COR-L47 (cell line): ENCODE measurements around the gene TMEM123.

Source experiments
- DNase-seq: peaks from one replicate; lab custom pipeline; 2025; lab: John Stamatoyannopoulos, UW

Gene TMEM123

GRCh38 chr11:102359372-102359771, 93.2 kb downstream of the TMEM123 start:
- no peak for DNase-seq

DNA sequence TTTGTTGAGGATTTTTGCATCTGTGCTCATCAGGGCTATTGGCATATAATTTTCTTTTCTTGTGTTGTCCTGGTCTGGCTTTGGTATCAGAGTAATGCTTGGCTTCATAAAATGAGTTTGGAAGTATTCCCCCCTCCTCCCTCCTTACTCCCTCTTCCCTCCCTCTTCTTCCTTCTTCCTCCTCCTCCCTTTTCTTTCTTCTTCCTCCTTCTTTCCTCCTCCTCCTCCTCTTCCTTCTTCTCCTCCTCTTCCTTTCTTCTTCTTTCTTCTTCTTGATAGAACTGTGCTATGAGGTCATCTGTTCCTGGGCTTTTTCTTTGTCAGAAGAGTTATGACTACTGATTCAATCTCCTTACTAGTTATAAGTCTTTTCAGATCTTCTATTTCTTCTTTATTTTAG, 95.4 kb downstream of the TMEM123 start:
- DNase-seq, result no peak

DNA sequence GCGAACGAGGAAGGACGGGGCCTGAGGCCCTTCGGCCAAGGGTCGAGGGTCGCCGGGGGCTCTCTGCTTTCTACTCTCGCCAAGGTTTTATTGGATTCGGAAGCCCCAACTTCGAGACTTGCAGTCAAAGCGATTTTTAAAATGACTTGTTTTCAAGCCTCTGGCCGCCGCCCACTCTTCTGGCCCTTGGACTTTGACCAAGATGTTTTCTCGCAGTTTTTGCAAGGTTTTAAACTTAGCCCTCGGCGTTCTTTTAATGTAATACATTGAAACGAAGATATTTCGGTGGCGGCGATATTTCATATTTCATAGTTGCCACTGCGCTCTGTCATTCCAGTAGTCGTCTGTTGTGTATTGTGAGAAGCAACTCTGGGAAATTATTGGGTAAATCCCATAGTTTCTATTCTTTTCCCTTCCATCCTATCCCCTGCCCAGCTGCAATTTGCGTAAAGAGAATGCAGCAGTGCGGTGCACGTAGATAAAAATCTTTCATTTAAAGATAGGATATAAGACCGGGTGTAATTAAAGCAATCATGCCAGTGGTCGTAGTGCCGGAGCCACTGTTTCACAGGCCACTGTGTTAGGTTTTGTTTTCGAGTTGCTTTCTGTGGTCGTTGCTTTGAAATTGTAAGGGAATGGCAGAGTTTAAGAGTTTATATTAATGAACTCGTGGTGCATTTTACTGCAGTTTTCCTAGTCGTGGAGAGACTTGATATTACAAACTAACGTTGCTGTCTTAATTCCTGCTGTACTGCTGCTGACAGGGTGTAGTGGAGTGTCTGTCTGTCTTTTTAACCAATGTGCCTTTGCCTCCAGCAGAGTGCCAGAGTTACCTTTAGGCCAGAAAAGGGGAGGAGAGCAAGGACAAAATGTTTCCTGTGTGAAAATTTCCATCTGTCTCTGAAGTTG, 104.8 kb downstream of the TMEM123 start:
- no peak for DNase-seq

DNA sequence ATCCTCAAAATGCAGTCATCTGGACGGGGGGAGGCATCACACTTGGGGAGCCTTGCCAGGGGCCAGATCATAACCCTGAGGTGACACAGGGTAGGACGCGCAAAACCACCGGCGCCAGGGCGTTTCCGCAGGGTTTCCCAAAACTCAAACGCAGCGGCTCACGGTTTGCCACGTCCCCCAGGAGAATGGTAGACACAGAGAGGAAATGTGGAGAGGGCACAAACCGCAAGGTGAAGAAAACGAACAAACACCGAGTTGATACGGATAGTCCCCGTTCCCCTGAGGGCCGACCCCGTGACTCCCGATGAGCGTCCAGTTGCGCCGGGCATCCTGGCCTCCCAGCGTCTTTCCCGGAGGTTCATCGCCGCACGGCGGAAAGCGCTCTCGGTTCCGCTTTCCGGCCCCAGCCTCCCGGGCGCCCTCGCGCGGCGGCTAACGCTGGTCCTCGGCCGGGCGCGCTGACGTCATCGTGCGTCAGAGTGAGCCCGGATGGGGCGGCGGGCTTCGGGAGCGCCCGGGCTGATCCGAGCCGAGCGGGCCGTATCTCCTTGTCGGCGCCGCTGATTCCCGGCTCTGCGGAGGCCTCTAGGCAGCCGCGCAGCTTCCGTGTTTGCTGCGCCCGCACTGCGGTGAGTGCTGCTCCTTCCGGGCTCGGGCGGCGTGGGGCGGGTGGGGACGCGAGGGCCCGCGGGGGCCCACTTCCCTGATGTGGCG, 105.7 kb downstream of the TMEM123 start, which contains the start of gene BIRC2:
TSS of gene BIRC2 (plus strand) at position 467 of the 714 bp plus-strand sequence. CDS start 2,641 bp downstream, outside the sequence.
- DNase-seq, result peak; percentile 91

DNA sequence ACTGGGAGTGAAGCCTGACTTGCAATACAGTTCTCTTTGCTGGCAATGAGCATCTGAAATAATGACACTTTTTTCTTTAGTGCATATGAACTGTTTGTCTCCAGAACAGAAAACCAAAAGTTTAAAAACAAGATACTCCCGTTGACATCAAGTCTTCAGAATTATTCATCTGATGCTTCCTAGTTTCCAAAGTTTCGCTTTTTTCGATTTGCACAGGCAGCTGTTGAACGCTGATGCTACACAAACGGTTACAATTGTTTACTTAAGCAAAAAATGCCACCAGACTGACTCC, 106.2 kb downstream of the TMEM123 start:
- DNase-seq, result no peak
